GM19239 (cell line): ENCODE measurements around the gene PRSS56.
"Not testable (repeated sequence)": the region's sequence is repeated elsewhere in the genome, so short reads cannot be mapped to it uniquely, and the experiment has no call there.

Experiments
- DNase-seq: peaks from one replicate; pipeline ENCODE4 v3.0.0; 2011; ENCODE audit warnings: low spot score; ENCODE audit not compliant: insufficient read length
- FAIRE-seq: peaks from 2 replicates; lab custom pipeline; 2011; peaks lifted over from hg19 to GRCh38; lab: Jason Lieb, UNC

PRSS56 gene

GRCh38 chr2:232562515-232563151, 42.4 kb downstream of the PRSS56 start:
- no peak for FAIRE-seq

GRCh38 chr2:232563580-232563979, 43.4 kb downstream of the PRSS56 start:
- DNase-seq, result no peak
- FAIRE-seq, result no peak

More at GRCh38 chr2:232562515-232563151, 42.4 kb downstream of the PRSS56 start:
- no peak for DNase-seq

- FAIRE-seq (no peak), DNase-seq (no peak)
These were observed 47.5 kb downstream of the PRSS56 start for GRCh38 chr2:232567721-232568120.

GRCh38 chr2:232568161-232568560, 48.0 kb downstream of the PRSS56 start:
- DNase-seq, result no peak
- FAIRE-seq, result no peak

GRCh38 chr2:232569541-232569940, 49.4 kb downstream of the PRSS56 start:
- DNase-seq, result no peak
- no peak for FAIRE-seq

- DNase-seq, FAIRE-seq: not testable (repeated sequence)
These were observed 50.3 kb downstream of the PRSS56 start for GRCh38 chr2:232570481-232570880.

- DNase-seq (no peak), FAIRE-seq (no peak)
These were observed 50.9 kb downstream of the PRSS56 start for GRCh38 chr2:232571026-232571474.

- DNase-seq (no peak), FAIRE-seq (no peak)
These were observed 52.9 kb downstream of the PRSS56 start for GRCh38 chr2:232573042-232573441.

GRCh38 chr2:232573771-232574435, 53.7 kb downstream of the PRSS56 start:
- no peak for FAIRE-seq
- DNase-seq, result no peak

- DNase-seq, result no peak
- FAIRE-seq, result no peak
These were observed 54.7 kb downstream of the PRSS56 start for GRCh38 chr2:232574674-232575403.
